GM23248 (cell line): ENCODE results near the gene CRB2.

Experiments used
- EZH2 ChIP-seq: fragments of 200-600 bp; sonication (generic); IDR thresholded peaks from 2 replicates; pipeline ENCODE4 v1.6.1; 2018; ENCODE audit warnings: antibody characterized with exemption, mild to moderate bottlenecking; ENCODE audit not compliant: insufficient read depth, poor library complexity, severe bottlenecking
- EZH2phosphoT487 ChIP-seq: fragments of 200-600 bp; sonication (generic); IDR thresholded peaks from 2 replicates; pipeline ENCODE4 v1.6.1; 2018; ENCODE audit warnings: antibody characterized with exemption, moderate library complexity, mild to moderate bottlenecking, low read depth; ENCODE audit not compliant: insufficient read depth

DNA sequence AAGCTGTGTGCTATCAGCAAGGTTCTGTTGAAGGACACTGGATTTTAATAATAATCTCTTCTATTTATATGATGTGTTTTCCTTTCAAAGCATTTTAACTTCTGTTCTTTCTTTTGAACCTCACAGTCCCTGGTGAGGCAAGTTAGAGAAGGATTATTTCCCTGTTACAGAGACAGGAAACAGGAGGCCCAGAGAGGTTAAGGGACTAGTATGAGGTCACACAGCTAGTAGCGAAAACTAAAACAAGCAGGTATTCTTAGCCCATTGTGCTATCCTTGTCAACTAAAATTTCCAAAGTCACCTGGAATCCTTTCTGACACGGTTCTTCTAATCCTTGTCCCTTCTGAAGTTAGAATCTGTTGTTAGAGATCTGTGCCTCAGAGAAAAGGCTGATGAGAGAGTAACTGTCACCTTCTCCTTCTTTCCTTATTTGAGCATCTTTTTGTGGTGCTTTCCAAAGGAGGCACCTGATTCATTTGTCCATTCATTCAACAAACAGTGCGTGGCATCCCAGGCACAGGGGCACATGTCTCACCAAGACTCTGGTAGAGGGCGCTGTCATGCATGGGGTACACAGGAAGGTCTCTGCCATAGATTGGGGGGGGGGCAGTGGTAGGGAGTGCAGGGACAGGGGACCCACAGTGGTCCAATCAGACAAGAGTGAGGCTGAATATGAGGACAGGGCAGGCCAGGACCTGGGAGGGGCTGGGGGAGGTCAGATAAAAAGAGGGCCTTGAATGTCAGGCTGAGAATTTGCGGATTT lies 61.5 kb downstream of the CRB2 start:
- TF ChIP-seq EZH2phosphoT487 (no peak), EZH2 (no peak)
